Astrocyte (in vitro differentiated cells and primary cell): ENCODE data around the gene CAMKMT. TPM values are rescaled to one million over a fixed set of nuclear protein-coding genes. Genes with fewer than 3 reads are reported as not detected.

Source experiments
- DNase-seq: peaks from one replicate; pipeline ENCODE4 v3.0.0-alpha.2; 2010; ENCODE audit warnings: low read depth
- FAIRE-seq: peaks from 2 replicates; lab custom pipeline; 2011; peaks lifted over from hg19 to GRCh38; lab: Jason Lieb, UNC
- H2AFZ ChIP-seq: 2 replicates; pipeline ENCODE4 v1.6.0; 2012; ENCODE audit warnings: low read depth, low read length, inconsistent platforms
- H3K27ac ChIP-seq: 2 replicates; pipeline ENCODE4 v1.5.1; 2011; ENCODE audit warnings: low read depth, low read length, inconsistent platforms
- H3K27me3 ChIP-seq: 2 replicates; pipeline ENCODE4 v1.6.0; 2011; ENCODE audit warnings: low read length, inconsistent platforms; ENCODE audit not compliant: insufficient read depth
- H3K36me3 ChIP-seq: 2 replicates; pipeline ENCODE4 v1.5.1; 2011; ENCODE audit warnings: low read length, inconsistent platforms; ENCODE audit not compliant: insufficient read depth
- H3K4me1 ChIP-seq: 2 replicates; pipeline ENCODE4 v1.5.1; 2011; ENCODE audit warnings: low read length, inconsistent platforms; ENCODE audit not compliant: insufficient read depth
- H3K4me2 ChIP-seq: 2 replicates; pipeline ENCODE4 v1.6.0; 2012; ENCODE audit warnings: low read length, inconsistent platforms
- H3K4me3 ChIP-seq: 2 replicates; pipeline ENCODE4 v1.5.1; 2011; ENCODE audit warnings: low read depth, mild to moderate bottlenecking, low read length, inconsistent platforms; ENCODE audit not compliant: insufficient read depth
- H3K79me2 ChIP-seq: 2 replicates; pipeline ENCODE4 v1.6.0; 2012; ENCODE audit warnings: mild to moderate bottlenecking, low read length, inconsistent platforms; ENCODE audit not compliant: insufficient read depth
- H3K9ac ChIP-seq: 2 replicates; pipeline ENCODE4 v1.6.0; 2012; ENCODE audit warnings: mild to moderate bottlenecking, low read length, inconsistent platforms
- H3K9me3 ChIP-seq: 2 replicates; pipeline ENCODE4 v1.5.1; 2012; ENCODE audit warnings: low read depth, mild to moderate bottlenecking, low read length, inconsistent platforms; ENCODE audit not compliant: insufficient read depth
- H4K20me1 ChIP-seq: 2 replicates; pipeline ENCODE4 v1.6.0; 2012; ENCODE audit warnings: low read length, inconsistent platforms; ENCODE audit not compliant: insufficient read depth
- H3K27ac Mint-ChIP-seq: one replicate; pipeline ENCODE4 v1.8.0; 2021; ENCODE audit warnings: mild to moderate bottlenecking, mixed read lengths; ENCODE audit not compliant: unreplicated experiment
- H3K27me3 Mint-ChIP-seq: one replicate; pipeline ENCODE4 v1.8.0; 2021; ENCODE audit warnings: low read depth, mixed read lengths; ENCODE audit not compliant: unreplicated experiment
- H3K36me3 Mint-ChIP-seq: one replicate; pipeline ENCODE4 v1.8.0; 2021; ENCODE audit warnings: low read depth, mixed read lengths; ENCODE audit not compliant: unreplicated experiment
- H3K4me1 Mint-ChIP-seq: one replicate; pipeline ENCODE4 v1.8.0; 2021; ENCODE audit warnings: low read depth, mixed read lengths; ENCODE audit not compliant: unreplicated experiment
- H3K4me3 Mint-ChIP-seq: one replicate; pipeline ENCODE4 v1.8.0; 2021; ENCODE audit warnings: mild to moderate bottlenecking, moderate library complexity, mixed read lengths; ENCODE audit not compliant: unreplicated experiment
- H3K9me3 Mint-ChIP-seq: one replicate; pipeline ENCODE4 v1.8.0; 2021; ENCODE audit warnings: mild to moderate bottlenecking, mixed read lengths; ENCODE audit not compliant: unreplicated experiment
- CTCF ChIP-seq: IDR thresholded peaks from 2 replicates; pipeline ENCODE4 v1.5.1; 2011; ENCODE audit warnings: low read depth, mild to moderate bottlenecking, inconsistent platforms, low read length, moderate library complexity; ENCODE audit not compliant: insufficient read depth
- EZH2 ChIP-seq: IDR thresholded peaks from 2 replicates; pipeline ENCODE4 v1.6.1; 2012; ENCODE audit warnings: mild to moderate bottlenecking, low read length, inconsistent platforms; ENCODE audit not compliant: insufficient read depth
- total RNA-seq: library from RNA; stranded (reverse); gene quantifications from 2 replicates; pipeline ENCODE4 v1.2.1, GENCODE V29; 2021

Gene CAMKMT
- total RNA-seq, 1 donor from 2014 or later: 9.3 TPM

- no peak overlapping the region for H3K9ac ChIP-seq
- no peak overlapping the region for H2AFZ ChIP-seq
- FAIRE-seq (no peak), DNase-seq (no peak)
- H3K9me3 Mint-ChIP-seq: no peaks in the 10 kb centered on the region
- no peaks in the 10 kb centered on the region for H3K4me1 ChIP-seq
- no peak overlapping the region for H3K27ac Mint-ChIP-seq
- H3K4me2 ChIP-seq: no peak overlapping the region
- TF ChIP-seq CTCF (no peak), EZH2 (no peak)
- no peaks in the 10 kb centered on the region for H3K36me3 Mint-ChIP-seq
- H4K20me1 ChIP-seq: no peaks in the 10 kb centered on the region
- no peak overlapping the region for H3K27ac ChIP-seq
- no peaks in the 10 kb centered on the region for H3K4me1 Mint-ChIP-seq
- no peak overlapping the region for H3K4me3 ChIP-seq
- no peaks in the 10 kb centered on the region for H3K27me3 Mint-ChIP-seq
- H3K79me2 ChIP-seq: no peaks in the 10 kb centered on the region
- H3K27me3 ChIP-seq: no peaks in the 10 kb centered on the region
- H3K9me3 ChIP-seq: no peaks in the 10 kb centered on the region
- no peak overlapping the region for H3K4me3 Mint-ChIP-seq
- no peaks in the 10 kb centered on the region for H3K36me3 ChIP-seq
Observed at GRCh38 chr2:44618251-44619023, 256.7 kb downstream of the CAMKMT start.

GRCh38 chr2:44620189-44620990, 258.6 kb downstream of the CAMKMT start:
- Histone ChIP-seq H3K27ac (no peak overlapping the region), H3K79me2 (no peaks in the 10 kb centered on the region), H3K4me2 (no peak overlapping the region), H3K27me3 (no peaks in the 10 kb centered on the region), H3K36me3 (no peaks in the 10 kb centered on the region), H3K4me3 (no peak overlapping the region), H3K9ac (no peak overlapping the region), H4K20me1 (no peaks in the 10 kb centered on the region), H3K4me1 (no peaks in the 10 kb centered on the region), H2AFZ (no peak overlapping the region), H3K9me3 (no peaks in the 10 kb centered on the region)
- Mint-ChIP-seq H3K9me3 (no peaks in the 10 kb centered on the region), H3K36me3 (no peaks in the 10 kb centered on the region), H3K4me3 (no peak overlapping the region), H3K27ac (no peak overlapping the region), H3K27me3 (no peaks in the 10 kb centered on the region), H3K4me1 (no peaks in the 10 kb centered on the region)
- TF ChIP-seq CTCF: no peak
- no peak for TF ChIP-seq EZH2
- FAIRE-seq (no peak), DNase-seq (no peak)
